ENCODE data around the gene ZNF784. TPM values are rescaled to one million over a fixed set of nuclear protein-coding genes. Genes with fewer than 3 reads are reported as not detected.
A peak's percentile ranks its signal among the peaks of the same experiment; 100 is the strongest.

ZNF784 gene
- total and polyA plus RNA-seq, 2 of the 13 experiments (the other 11 are each of a cell fraction or from before 2014, with no cell fraction given), result 4.1 to 4.2 TPM

- TF ChIP-seq ZFP36 (IDR thresholded peaks at IDR 0.05; ENCODE audit: borderline replicate concordance, low read depth, low read length, partially characterized antibody), result no peak
- no peak for TF ChIP-seq RNF2 (conservative IDR thresholded peaks at IDR 0.05; ENCODE audit: low read depth)
- TF ChIP-seq HMGXB4 (CRISPR knock-in tag; IDR thresholded peaks at IDR 0.05; ENCODE audit: borderline replicate concordance in 1 of 2, low read depth in 1 of 2), result no peak
- no peak for TF ChIP-seq AHDC1 (CRISPR knock-in tag; IDR thresholded peaks at IDR 0.05; ENCODE audit: borderline replicate concordance)
- TF ChIP-seq ZNF687 (CRISPR knock-in tag; IDR thresholded peaks at IDR 0.05), result no peak
- no peak for TF ChIP-seq ZEB1 (IDR thresholded peaks at IDR 0.05; ENCODE audit: insufficient replicate concordance, low read depth)
- TF ChIP-seq EP300 (IDR thresholded peaks at IDR 0.05; ENCODE audit: low read depth in 2 of 2, low read length in 2 of 2), result no peak
- no peak for TF ChIP-seq EP300 (CRISPR knock-in tag; IDR thresholded peaks at IDR 0.05; ENCODE audit: borderline replicate concordance)
- TF ChIP-seq PBX3 (CRISPR knock-in tag; IDR thresholded peaks at IDR 0.05; ENCODE audit: borderline replicate concordance), result no peak
- no peak for TF ChIP-seq ATF5 (CRISPR knock-in tag; IDR thresholded peaks at IDR 0.05; ENCODE audit: low read depth)
- TF ChIP-seq ZNF205 (CRISPR knock-in tag; IDR thresholded peaks at IDR 0.05), result no peak
- TF ChIP-seq U2AF1 (optimal IDR thresholded peaks at IDR 0.05; ENCODE audit: low read depth, low read length), result peak; percentile 0
- no peak for TF ChIP-seq HNF4G (IDR thresholded peaks at IDR 0.05; ENCODE audit: borderline replicate concordance, low read depth, low read length)
- TF ChIP-seq HNF4G (CRISPR knock-in tag; IDR thresholded peaks at IDR 0.05; ENCODE audit: borderline replicate concordance, low read depth), result no peak
- TF ChIP-seq ZNF274 (CRISPR knock-in tag; IDR thresholded peaks at IDR 0.05), result no peak
- no peak for TF ChIP-seq PAF1 (CRISPR knock-in tag; IDR thresholded peaks at IDR 0.05)
Measured at GRCh38 chr19:55655648-55656040, 31.3 kb upstream of the ZNF784 start (continued).

All from HepG2 (cell line).